ENCODE results near the gene CCDC80.

The CCDC80 gene

GRCh38 chr3:112631257-112631656 lies 9.7 kb downstream of the CCDC80 start:
- H3K27ac ChIP-seq = no peak overlapping the region
- no peak for TF ChIP-seq CTCF (conservative IDR thresholded peaks at IDR 0.05)

GRCh38 chr3:112629425-112629824 lies 11.5 kb downstream of the CCDC80 start:
- no peak overlapping the region for H3K27ac ChIP-seq
- TF ChIP-seq CTCF (conservative IDR thresholded peaks at IDR 0.05) = no peak

- no peak for TF ChIP-seq CTCF (conservative IDR thresholded peaks at IDR 0.05)
- no peak overlapping the region for H3K27ac ChIP-seq
These were observed 12.9 kb downstream of the CCDC80 start for GRCh38 chr3:112627919-112628466.

- no peak overlapping the region for H3K27ac ChIP-seq
- TF ChIP-seq CTCF (conservative IDR thresholded peaks at IDR 0.05) = no peak
These were observed 13.5 kb downstream of the CCDC80 start for GRCh38 chr3:112627419-112627818.

GRCh38 chr3:112623717-112624116 lies 17.2 kb downstream of the CCDC80 start:
- no peak for TF ChIP-seq CTCF (conservative IDR thresholded peaks at IDR 0.05)
- no peak overlapping the region for H3K27ac ChIP-seq

- no peak overlapping the region for H3K27ac ChIP-seq
- no peak for TF ChIP-seq CTCF (conservative IDR thresholded peaks at IDR 0.05)
These were observed 17.7 kb downstream of the CCDC80 start for GRCh38 chr3:112623213-112623612.

GRCh38 chr3:112619295-112619694 lies 21.6 kb downstream of the CCDC80 start:
- TF ChIP-seq CTCF (conservative IDR thresholded peaks at IDR 0.05) = no peak
- H3K27ac ChIP-seq = no peak overlapping the region
